ENCODE results near the gene ZNF597.

The ZNF597 gene

GRCh38 chr16:3459401-3460090 is 16.2 kb upstream of the ZNF597 start:
- Histone ChIP-seq H3K4me1 (ENCODE audit: low read length) (peaks cover 22% of the 10 kb centered on the region), H3K9ac (ENCODE audit: low read length) (peak overlapping the region; percentile 90; the same call in 1 of the 2 replicates), H4K20me1 (ENCODE audit: insufficient read depth, low read length) (no peaks in the 10 kb centered on the region), H3K27ac (ENCODE audit: low read length) (peak overlapping the region; percentile 66; the same call in 1 of the 2 replicates), H3K9me3 (replicated peaks; ENCODE audit: insufficient read depth, low read length) (no peaks in the 10 kb centered on the region), H3F3A (ENCODE audit: insufficient read depth, low read length) (peaks cover 20% of the 10 kb centered on the region), H2AFZ (ENCODE audit: low read length) (no peak overlapping the region), H3K36me3 (replicated peaks; ENCODE audit: insufficient read depth, low read length) (no peaks in the 10 kb centered on the region), H3K4me2 (ENCODE audit: low read depth, low read length) (peak overlapping the region; percentile 92), H3K27me3 (replicated peaks; ENCODE audit: insufficient read depth, low read length) (no peaks in the 10 kb centered on the region), H3K9me2 (replicated peaks; ENCODE audit: insufficient read depth, low read length) (no peaks in the 10 kb centered on the region), H3K79me2 (ENCODE audit: low read length) (peaks cover 67% of the 10 kb centered on the region), H3K4me3 (ENCODE audit: low read length) (peak overlapping the region; percentile 96)
- TF ChIP-seq CTCF (IDR thresholded peaks at IDR 0.05; ENCODE audit: low read length) (no peak), EZH2 (optimal IDR thresholded peaks at IDR 0.05; ENCODE audit: low read depth, low read length) (no peak), EZH2phosphoT487 (IDR thresholded peaks at IDR 0.05; ENCODE audit: low read length) (no peak)
- peak; percentile 71 for DNase-seq

- no peaks in the 10 kb centered on the region for H3K36me3 ChIP-seq (replicated peaks; ENCODE audit: insufficient read depth, low read length)
- H2AFZ ChIP-seq (ENCODE audit: low read length) = peak overlapping the region; percentile 87
- peak overlapping the region; percentile 92 for H3K4me2 ChIP-seq (ENCODE audit: low read depth, low read length)
- H3K79me2 ChIP-seq (ENCODE audit: low read length) = peaks cover 61% of the 10 kb centered on the region
- H3K9ac ChIP-seq (ENCODE audit: low read length) = peak overlapping the region; percentile 90
- H3F3A ChIP-seq (ENCODE audit: insufficient read depth, low read length) = peaks cover 20% of the 10 kb centered on the region
- DNase-seq = peak; percentile 31
- TF ChIP-seq CTCF (IDR thresholded peaks at IDR 0.05; ENCODE audit: low read length) (no peak), EZH2phosphoT487 (IDR thresholded peaks at IDR 0.05; ENCODE audit: low read length) (no peak), EZH2 (optimal IDR thresholded peaks at IDR 0.05; ENCODE audit: low read depth, low read length) (no peak)
- H3K9me2 ChIP-seq (replicated peaks; ENCODE audit: insufficient read depth, low read length) = no peaks in the 10 kb centered on the region
- H3K27ac ChIP-seq (ENCODE audit: low read length) = peak overlapping the region; percentile 66
- H3K4me3 ChIP-seq (ENCODE audit: low read length) = peak overlapping the region; percentile 96
- H3K27me3 ChIP-seq (replicated peaks; ENCODE audit: insufficient read depth, low read length) = no peaks in the 10 kb centered on the region
- no peaks in the 10 kb centered on the region for H3K9me3 ChIP-seq (replicated peaks; ENCODE audit: insufficient read depth, low read length)
- H3K4me1 ChIP-seq (ENCODE audit: low read length) = peaks cover 22% of the 10 kb centered on the region
- no peaks in the 10 kb centered on the region for H4K20me1 ChIP-seq (ENCODE audit: insufficient read depth, low read length)
Measured at GRCh38 chr16:3458852-3459361, 15.6 kb upstream of the ZNF597 start.

- no peaks in the 10 kb centered on the region for H3K27me3 ChIP-seq (replicated peaks; ENCODE audit: insufficient read depth, low read length)
- DNase-seq = no peak
- peak overlapping the region; percentile 87 for H2AFZ ChIP-seq (ENCODE audit: low read length)
- H3K36me3 ChIP-seq (replicated peaks; ENCODE audit: insufficient read depth, low read length) = no peaks in the 10 kb centered on the region
- H3K4me2 ChIP-seq (ENCODE audit: low read depth, low read length) = peak overlapping the region; percentile 92
- H3K9me3 ChIP-seq (replicated peaks; ENCODE audit: insufficient read depth, low read length) = no peaks in the 10 kb centered on the region
- TF ChIP-seq EZH2 (optimal IDR thresholded peaks at IDR 0.05; ENCODE audit: low read depth, low read length) (no peak), EZH2phosphoT487 (IDR thresholded peaks at IDR 0.05; ENCODE audit: low read length) (no peak), CTCF (IDR thresholded peaks at IDR 0.05; ENCODE audit: low read length) (no peak)
- peak overlapping the region; percentile 96 for H3K4me3 ChIP-seq (ENCODE audit: low read length)
- peaks cover 20% of the 10 kb centered on the region for H3F3A ChIP-seq (ENCODE audit: insufficient read depth, low read length)
- H3K27ac ChIP-seq (ENCODE audit: low read length) = peak overlapping the region; percentile 66; the same call in 1 of the 2 replicates
- H3K4me1 ChIP-seq (ENCODE audit: low read length) = peaks cover 22% of the 10 kb centered on the region
- H4K20me1 ChIP-seq (ENCODE audit: insufficient read depth, low read length) = no peaks in the 10 kb centered on the region
- H3K9ac ChIP-seq (ENCODE audit: low read length) = peak overlapping the region; percentile 90
- peaks cover 55% of the 10 kb centered on the region for H3K79me2 ChIP-seq (ENCODE audit: low read length)
- H3K9me2 ChIP-seq (replicated peaks; ENCODE audit: insufficient read depth, low read length) = no peaks in the 10 kb centered on the region
Measured at GRCh38 chr16:3458278-3458851, 15.1 kb upstream of the ZNF597 start.
